CD4-positive, alpha-beta T cell treated with Interleukin-21 for 1 hour (primary cell): ENCODE results near the gene MYADML2.

Experiments used
- DNase-seq: peaks from one replicate; pipeline ENCODE4 v3.0.0-alpha.2; 2020

The MYADML2 gene

DNA sequence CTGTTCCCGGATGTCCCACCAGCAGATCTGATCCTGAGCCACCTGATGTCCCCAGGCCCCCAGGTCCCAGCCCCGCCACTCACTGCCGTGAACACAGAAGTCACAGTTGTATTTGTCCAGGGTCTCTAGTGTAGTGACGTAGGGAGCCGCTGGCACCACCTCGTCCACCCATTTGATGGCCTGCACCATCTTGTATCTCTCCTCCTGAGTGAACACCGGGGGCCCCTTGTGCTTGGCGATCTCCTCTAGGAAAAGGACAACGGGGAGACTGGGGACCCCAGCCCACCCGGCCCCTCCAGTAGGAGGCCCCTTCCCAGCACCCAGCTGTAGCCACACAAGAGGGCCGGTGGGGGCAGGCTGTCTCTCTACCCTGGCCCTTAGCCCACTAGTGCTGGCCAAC, 38.2 kb downstream of the MYADML2 start:
- no peak for DNase-seq

DNA sequence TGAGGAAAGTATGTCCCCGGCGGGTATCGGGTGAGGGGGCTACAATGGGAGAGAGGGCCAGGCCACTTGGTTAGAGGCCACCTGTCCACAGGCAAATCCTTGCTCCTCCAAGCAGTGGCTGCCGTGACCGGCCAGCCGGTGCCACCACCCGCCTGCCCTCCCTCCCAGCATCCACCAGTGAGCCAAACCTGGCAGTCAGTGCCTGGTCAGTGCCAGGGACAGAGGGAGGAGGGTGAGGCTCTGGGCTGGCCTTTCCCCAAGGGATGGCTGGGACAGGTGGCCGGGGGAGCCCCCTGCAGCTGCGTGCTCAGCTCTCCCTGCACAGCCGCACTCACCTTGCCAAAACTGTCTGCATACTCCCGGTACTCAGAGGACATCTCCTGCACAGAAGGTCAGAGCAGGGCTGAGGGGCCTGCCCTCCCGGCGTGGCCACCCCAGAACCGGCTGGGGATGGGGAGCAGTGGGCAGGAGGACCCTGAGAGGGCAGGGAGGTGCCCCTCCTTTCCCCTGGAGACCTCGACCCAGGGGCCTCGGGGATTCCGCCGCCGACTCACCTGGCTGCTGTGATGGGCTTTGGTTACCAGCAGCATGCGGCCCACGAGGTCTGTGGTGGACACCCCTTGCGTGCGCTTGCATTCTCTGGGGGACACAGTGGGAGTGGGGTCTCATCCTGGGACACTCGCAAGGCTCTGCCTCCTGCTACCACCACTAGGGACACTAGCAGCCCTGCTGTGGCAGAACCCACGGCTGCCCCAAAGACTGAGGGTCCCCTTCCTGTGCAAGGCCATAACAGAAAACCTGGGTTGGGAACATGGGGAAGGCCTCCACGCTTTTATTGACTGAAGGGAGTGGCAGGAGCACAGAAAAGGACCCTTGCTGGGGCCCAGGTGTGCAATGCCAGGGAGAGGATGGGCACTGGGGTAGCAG, 39.6 kb downstream of the MYADML2 start:
- no peak for DNase-seq

GRCh38 chr17:81906476-81907218, 40.4 kb downstream of the MYADML2 start:
- DNase-seq = no peak

DNA sequence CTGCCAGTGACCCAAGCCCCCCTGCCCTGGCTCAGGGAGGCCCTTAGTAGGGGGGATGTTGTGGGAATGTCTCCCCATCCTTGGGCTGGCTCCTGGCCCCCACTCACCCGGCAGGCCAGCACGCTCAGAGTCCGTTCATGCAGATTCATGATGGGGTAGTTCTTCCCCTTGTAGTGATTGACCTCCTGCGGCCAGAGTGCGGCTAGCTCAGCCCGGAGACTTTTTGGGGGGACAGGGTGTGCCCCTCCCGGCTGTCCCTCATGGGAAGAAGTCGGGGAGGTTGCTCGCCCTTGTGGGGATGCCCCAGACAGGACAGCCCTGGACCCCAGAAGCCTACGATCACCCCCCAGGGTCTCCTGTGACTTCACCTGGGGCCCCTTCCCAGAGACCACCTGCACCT, 41.0 kb downstream of the MYADML2 start:
- DNase-seq = no peak

DNA sequence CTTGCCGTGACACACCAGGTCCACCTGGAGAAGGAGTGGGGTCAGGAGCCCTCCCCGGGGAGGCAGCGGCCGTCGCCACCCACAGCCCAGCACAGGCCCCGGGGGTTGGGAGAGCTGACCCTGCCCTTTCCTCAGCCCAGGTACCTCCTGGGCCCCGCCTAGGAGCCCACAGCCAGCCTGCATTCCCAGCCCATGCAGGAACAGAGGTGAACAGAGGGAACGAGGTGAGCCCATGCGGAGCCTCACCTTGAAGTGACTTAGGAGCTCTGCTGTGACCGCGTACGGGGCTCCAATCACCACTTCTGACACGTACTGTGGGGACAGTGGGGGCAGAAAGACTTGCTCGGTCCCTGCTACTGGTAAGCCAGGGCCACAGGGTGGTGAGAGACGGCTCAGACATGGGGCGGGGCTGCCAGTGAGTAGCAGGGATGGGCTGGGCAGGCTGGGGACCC, 41.6 kb downstream of the MYADML2 start:
- no peak for DNase-seq

DNA sequence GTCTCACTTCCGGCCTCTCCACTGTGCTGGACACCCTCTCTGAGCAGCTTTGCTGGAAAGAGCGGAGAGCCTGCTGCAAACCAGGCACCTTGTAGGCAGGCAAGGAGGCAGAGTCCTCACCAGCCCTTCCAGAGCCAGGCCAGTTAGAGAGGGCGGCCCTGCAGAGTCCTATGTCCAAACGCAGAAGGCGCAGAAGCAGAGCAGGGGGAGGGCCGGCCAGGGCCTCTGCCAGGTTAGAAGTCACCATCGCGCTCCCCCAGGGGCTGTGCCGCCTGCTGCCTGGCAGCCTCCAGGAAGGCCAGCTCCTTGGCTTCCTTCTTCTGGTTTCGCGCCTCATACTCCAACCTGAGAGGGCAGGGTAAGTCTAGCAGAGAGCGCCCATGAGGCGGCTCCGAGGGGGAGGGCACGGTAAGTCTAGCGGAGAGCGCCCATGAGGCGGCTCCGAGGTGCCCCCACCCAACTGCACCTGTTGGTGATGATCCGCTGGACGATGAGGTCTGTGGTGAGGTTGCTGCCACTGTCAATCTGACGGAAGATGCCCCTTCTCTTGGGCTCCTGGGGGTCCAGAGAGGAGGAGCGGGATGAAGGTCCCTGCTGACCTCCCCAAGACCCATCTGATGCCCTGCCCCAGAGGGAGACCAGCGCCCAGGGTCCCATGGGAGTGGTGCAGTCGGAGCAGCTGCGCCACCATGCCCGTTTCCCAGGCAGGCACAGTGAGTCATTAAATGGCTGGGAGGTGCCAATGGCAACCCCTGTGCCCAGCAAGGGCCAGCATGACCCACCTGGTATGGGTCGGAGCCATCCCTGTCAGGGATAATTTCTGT, 42.2 kb downstream of the MYADML2 start:
- DNase-seq = no peak

DNA sequence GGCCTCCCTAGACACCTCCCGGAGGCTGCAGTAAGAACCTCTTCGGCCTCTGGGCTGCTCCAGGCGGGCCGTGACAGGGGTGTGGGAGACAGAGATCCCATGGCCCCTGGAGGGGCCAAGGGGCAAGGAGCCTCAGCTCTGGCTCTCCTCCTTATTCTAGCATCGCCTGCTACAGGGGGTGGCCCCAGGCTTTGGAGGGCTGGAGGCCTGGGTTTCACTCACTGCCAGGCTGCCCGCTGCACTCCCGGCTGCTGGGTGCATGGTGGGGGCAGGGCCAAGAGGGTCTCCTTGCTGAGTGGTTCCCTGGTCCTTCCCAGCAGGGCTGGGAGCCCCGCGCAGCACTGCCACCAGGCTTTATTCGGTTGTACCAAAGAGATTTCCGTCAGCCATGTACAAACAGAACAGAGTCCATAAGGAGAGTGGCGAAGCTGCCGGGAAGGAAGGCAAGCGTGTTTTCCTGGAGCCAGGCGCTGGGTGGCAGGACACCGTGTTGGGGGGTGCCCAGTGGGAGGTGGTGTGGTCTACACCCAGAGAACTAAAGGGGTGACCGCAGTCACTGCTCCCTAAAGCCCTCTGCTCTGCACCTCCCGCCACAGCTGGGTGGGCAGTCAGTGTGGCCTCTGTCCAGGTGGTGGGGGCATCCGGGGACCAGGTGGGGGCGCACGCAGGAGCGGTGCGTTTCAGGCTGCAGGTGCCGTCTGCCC, 43.0 kb downstream of the MYADML2 start:
- no peak for DNase-seq

DNA sequence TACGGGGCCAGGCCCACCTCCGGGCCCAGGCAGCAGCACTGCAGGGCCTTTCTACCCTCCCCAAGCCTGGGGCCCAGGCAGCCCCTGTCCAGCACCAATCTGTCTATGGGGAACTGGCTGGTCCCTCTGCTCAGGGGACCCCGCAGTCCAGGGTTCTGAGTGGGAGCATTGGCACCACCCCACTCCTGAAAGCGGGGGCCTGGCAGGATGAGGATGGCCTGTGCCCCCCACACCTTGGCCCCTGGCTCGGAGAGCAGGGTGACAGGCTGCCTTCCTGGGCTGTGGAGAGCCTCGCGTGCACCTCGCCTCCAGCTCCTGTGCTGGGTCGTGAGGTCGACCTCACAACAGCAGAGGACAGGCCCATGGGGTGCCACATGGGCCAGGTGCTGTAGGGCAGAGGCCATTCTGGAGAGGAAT, 43.6 kb downstream of the MYADML2 start:
- no peak for DNase-seq

GRCh38 chr17:81902653-81903414, 44.2 kb downstream of the MYADML2 start:
- DNase-seq = no peak

DNA sequence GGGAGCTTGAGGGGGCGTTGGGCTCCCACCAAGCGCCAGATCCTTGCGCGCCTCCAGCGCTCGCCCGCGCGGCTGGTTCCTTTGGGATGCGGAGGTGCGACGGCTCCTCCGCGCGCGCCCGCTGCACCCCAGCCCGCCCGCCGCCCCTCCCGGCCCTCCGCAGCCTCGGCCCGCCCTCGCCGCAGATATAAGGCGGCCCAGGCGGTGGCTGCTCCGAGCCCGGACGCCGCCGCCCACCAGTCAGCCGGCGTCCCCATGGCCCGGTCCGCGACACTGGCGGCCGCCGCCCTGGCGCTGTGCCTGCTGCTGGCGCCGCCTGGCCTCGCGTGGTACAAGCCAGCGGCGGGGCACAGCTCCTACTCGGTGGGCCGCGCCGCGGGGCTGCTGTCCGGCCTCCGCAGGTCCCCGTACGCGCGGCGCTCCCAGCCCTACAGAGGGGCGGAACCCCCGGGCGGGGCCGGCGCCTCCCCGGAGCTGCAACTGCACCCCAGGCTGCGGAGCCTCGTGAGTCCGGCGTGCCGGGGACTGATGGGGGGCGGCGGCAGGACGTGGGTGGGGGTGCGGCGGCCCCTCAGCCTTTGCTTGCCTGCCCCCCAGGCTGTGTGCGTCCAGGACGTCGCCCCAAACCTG, 44.9 kb downstream of the MYADML2 start, which contains the start of gene NPB:
NPB (plus strand) TSS at position 216 of the 630 bp plus-strand sequence; CDS start at position 256, 40 bp downstream.
- no peak for DNase-seq

DNA sequence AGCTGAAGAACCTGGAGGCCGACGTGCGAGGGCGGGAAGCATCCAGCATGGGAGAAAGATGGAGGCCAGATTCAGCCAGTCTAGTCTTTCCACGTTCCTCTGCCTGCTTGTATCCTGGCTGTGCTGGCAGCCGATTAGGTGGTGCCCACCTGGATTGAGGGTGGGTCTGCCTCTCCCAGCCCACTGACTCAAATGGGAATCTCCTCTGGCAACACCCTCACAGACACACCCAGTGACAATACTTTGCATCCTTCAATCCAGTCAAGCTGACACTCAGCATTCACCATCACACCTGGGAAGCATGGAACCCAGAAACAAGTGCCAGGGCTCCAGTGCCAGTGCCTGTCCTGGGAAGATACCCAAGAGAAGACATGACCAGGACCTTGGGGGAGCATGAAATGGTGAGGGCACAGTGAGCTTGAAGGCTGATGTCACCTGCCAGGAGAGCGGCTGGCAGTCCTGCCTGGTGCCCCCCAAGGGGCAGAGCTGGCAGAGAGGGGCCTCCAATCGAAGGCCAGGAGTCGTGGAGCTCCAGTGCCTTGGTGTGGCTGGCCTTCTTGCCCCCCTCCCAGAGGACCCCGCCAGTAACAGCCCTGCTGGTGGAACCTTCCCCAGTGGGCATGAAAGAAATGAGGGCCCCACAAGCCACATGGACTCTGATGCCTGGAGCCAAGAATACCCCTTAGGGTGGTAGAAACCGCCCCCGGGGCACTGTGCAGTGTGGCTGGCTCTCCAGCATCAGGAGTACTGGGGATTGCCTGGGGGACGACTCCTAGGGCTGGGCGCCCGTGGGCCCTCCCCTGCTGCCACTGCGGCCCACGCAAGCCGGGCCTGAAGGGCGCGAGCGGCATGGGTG, 45.6 kb downstream of the MYADML2 start:
- no peak for DNase-seq

DNA sequence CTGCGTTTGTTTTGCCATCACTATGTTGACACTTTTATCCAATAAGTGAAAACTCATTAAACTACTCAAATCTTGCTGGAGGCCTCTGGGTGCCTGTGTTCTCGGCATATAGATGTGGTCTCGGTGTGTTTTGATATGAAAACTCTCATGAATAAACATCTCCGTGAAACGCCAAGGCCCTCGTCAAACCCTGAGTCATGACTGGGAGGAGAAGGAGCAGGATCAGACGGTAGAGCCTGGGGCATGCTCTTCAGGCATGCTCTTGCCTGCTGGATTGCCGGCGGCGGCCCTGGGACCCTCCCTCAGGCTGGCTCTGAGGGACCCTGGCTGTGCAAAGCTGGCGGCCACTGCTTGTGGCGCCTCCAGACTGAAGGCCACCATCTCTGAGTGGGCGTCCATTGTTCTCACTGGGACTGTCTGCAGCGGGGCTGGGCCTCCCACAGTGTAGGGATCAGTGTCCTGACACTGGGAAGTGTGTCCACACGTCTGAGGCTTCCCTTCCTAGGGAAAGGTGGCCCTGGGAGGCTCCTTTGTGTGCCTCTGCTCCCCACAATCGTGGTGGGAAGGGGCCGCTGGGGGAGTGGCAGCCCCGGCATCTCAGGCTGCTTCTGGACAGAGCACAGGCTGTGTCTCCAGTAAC, 46.7 kb downstream of the MYADML2 start:
- no peak for DNase-seq

GRCh38 chr17:81899514-81900166, 47.4 kb downstream of the MYADML2 start:
- no peak for DNase-seq

DNA sequence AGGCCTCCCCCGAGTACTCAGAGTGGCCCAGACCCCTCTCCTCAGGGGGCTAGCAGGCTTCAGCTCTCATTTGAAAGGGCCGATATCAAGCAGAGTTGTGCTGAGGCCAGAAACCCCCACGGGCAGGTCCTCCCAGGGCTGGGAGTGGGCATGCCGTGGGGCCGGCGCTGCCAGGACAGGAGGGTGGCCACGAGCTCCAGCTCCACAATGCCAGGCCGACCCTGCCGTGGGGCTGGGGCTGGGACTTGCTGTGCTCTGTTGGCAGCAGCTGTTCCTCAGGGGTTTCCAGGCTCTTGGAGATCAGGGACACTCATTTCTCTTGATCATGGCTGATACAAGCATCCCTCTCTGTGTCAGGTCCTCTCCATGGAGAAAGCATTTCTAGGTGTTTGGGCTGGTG, 48.1 kb downstream of the MYADML2 start:
- DNase-seq = no peak

DNA sequence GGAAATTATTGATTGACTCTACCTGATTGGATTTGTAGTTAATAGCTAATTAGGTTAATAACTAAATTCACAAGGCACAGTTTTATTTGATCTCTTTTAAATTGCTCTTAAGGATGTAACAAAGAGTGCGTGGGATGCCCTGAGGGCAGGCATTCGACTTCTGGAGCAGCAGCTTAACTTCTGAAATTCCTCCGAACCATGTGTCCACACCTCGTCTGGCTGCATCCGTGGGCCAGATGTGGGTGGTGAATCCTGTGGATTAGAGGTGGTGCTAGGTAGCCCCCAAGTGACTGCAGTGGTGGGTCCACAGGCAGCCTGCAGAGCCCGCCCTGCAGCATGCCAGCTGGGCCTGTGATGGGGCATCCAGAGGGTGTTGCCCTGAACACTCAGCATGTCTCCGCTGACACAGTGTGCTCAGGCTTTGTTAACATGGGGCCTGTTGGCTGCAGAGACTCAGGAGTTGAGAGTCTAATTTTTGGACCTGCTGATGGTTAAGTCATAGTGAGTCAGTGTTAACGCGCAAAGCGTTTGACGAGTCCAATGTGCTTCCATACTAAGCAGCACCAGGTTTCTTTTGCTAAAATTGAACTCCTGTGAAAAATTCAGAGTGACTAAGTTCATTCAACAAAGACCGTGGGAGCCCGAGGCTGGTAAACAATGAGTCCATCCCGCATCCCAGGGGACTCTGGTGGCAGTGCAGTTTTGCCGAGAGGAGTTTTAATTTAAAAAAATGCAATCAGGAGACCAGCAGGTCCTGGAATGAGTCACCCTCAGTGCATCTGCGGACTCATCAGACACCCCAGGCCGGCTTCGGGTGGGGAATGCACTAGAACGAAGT, 48.8 kb downstream of the MYADML2 start:
- no peak for DNase-seq

DNA sequence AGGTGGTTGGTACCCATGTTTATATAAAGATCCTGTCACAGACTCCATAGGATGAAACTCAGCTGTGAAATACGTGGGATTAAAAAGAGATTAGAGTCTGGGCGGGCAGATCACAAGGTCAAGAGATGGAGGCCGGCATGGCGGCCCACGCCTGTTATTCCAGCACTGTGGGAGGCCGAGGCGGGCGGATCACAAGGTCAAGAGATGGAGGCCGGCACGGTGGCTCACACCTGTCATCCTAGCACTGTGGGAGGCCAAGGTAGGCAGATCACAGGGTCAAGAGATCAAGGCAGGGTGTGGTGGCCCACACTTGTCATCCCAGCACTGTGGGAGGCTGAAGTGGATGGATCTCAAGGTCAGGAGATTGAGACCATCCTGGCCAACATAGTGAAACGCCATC, 51.6 kb downstream of the MYADML2 start:
- no peak for DNase-seq

DNA sequence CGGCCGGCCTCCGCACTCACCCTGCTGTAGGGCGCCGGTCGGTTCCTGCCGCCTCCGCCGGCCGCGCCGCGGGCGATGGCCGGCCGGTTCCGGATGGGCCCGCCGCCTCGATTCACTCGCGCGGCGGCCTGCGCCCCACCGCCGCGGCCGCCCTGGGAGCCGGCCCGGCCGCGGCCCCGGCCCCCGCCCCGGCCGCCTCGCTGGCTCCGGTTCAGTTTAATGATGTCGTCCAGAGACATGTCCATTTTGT, 55.8 kb downstream of the MYADML2 start:
- no peak for DNase-seq
